ENCODE results near the gene CRY1. TPM values are rescaled to one million over a fixed set of nuclear protein-coding genes. Genes with fewer than 3 reads are reported as not detected.

CRY1 gene
- polyA plus RNA-seq, 1 of the 3 experiments (the other 2 are of a cell fraction), result 4.9 TPM

- no peak overlapping the region for H3K9ac ChIP-seq
- no peaks in the 10 kb centered on the region for H4K20me1 ChIP-seq (ENCODE audit: insufficient read depth)
- no peak for DNase-seq
- H3K4me3 ChIP-seq (ENCODE audit: low read depth in 2 of 2, low read length in 1 of 2), result no peak overlapping the region
- TF ChIP-seq RFX5 (IDR thresholded peaks at IDR 0.05; ENCODE audit: low read length) (no peak), CHD2 (IDR thresholded peaks at IDR 0.05; ENCODE audit: low read length, partially characterized antibody) (no peak), RAD21 (IDR thresholded peaks at IDR 0.05; ENCODE audit: low read length) (no peak), JUND (IDR thresholded peaks at IDR 0.05) (no peak), ELF1 (IDR thresholded peaks at IDR 0.05) (no peak), NRF1 (IDR thresholded peaks at IDR 0.05; ENCODE audit: low read depth, low read length) (no peak), SIN3A (IDR thresholded peaks at IDR 0.05; ENCODE audit: borderline replicate concordance, low read depth, low read length) (no peak), RXRA (IDR thresholded peaks at IDR 0.05; ENCODE audit: borderline replicate concordance, low read depth) (no peak), CTCF (IDR thresholded peaks at IDR 0.05) (no peak), POLR2AphosphoS5 (IDR thresholded peaks at IDR 0.05; ENCODE audit: low read depth, low read length) (no peak), USF2 (IDR thresholded peaks at IDR 0.05; ENCODE audit: borderline replicate concordance, low read depth, low read length) (no peak), IRF3 (IDR thresholded peaks at IDR 0.05; ENCODE audit: low read depth, low read length) (no peak), TAF1 (IDR thresholded peaks at IDR 0.05; ENCODE audit: borderline replicate concordance, low read depth, low read length) (no peak)
- TF ChIP-seq, protein P1, sequence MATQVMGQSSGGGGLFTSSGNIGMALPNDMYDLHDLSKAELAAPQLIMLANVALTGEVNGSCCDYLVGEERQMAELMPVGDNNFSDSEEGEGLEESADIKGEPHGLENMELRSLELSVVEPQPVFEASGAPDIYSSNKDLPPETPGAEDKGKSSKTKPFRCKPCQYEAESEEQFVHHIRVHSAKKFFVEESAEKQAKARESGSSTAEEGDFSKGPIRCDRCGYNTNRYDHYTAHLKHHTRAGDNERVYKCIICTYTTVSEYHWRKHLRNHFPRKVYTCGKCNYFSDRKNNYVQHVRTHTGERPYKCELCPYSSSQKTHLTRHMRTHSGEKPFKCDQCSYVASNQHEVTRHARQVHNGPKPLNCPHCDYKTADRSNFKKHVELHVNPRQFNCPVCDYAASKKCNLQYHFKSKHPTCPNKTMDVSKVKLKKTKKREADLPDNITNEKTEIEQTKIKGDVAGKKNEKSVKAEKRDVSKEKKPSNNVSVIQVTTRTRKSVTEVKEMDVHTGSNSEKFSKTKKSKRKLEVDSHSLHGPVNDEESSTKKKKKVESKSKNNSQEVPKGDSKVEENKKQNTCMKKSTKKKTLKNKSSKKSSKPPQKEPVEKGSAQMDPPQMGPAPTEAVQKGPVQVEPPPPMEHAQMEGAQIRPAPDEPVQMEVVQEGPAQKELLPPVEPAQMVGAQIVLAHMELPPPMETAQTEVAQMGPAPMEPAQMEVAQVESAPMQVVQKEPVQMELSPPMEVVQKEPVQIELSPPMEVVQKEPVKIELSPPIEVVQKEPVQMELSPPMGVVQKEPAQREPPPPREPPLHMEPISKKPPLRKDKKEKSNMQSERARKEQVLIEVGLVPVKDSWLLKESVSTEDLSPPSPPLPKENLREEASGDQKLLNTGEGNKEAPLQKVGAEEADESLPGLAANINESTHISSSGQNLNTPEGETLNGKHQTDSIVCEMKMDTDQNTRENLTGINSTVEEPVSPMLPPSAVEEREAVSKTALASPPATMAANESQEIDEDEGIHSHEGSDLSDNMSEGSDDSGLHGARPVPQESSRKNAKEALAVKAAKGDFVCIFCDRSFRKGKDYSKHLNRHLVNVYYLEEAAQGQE (IDR thresholded peaks at IDR 0.05; ENCODE audit: low read depth, low read length), result no peak
- H3K27ac ChIP-seq (ENCODE audit: low read depth in 2 of 2, low read length in 1 of 2), result no peak overlapping the region
- H3K9me3 ChIP-seq, result no peaks in the 10 kb centered on the region
- no peak overlapping the region for H2AFZ ChIP-seq (ENCODE audit: low read depth)
- no peak overlapping the region for H3K4me2 ChIP-seq
- no peaks in the 10 kb centered on the region for H3F3A ChIP-seq (replicated peaks; ENCODE audit: insufficient read depth)
- no peaks in the 10 kb centered on the region for H3K9me2 ChIP-seq
- no peaks in the 10 kb centered on the region for H3K4me1 ChIP-seq (ENCODE audit: control insufficient read depth in 1 of 2, insufficient read depth in 2 of 2, low read depth in 1 of 2, low read length in 1 of 2)
- ChIA-PET CTCF (interaction anchor here (1.3 to 1.9 kb wide), 3 partner anchors 8 to 10 kb away, joined by 3 to 5 read pairs (median 3); no protein-coding TSS in a partner anchor), POLR2A (no interaction called here)
- 77% methylated on average over 2 of the region's 2 CpGs for WGBS (ENCODE audit: low lambda C conversion rate)
- no peaks in the 10 kb centered on the region for H3K79me2 ChIP-seq (ENCODE audit: insufficient read depth)
- H3K27me3 ChIP-seq (ENCODE audit: insufficient read depth), result no peaks in the 10 kb centered on the region
- no peaks in the 10 kb centered on the region for H3K36me3 ChIP-seq (replicated peaks in 1 of 2; ENCODE audit: control insufficient read depth in 1 of 2, insufficient read depth in 2 of 2, low read length in 1 of 2)
These were observed 6.6 kb upstream of the CRY1 start for GRCh38 chr12:107099917-107100316.
